Measurements from ENCODE around the gene CCL13.

Gene CCL13

DNA sequence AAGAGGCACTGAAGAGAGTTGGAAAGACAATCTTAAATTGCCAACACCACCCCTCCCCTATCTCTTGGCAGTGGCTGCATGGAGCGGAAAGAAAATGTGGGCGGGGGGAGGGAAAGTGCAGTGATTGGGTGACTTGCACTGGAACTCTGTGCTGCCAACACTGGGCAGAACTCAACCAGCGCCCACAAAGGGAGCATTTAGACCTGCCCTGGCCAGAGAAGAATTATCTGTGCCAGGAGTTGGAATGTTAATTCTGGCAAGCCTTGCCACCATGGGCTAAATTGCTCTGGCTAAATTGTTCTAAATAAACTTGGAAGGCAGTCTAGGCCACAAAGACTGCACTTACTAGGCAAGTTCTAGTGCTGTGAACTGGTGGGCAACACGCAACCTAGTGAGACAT, 6.5 kb upstream of the CCL13 start:
- TF ChIP-seq ZNF274 (IDR thresholded peaks at IDR 0.05; ENCODE audit: low read depth, low read length): no peak
- no peak for TF ChIP-seq YY1 (IDR thresholded peaks at IDR 0.05; ENCODE audit: insufficient read depth, insufficient read length)
- TF ChIP-seq SUZ12 (IDR thresholded peaks at IDR 0.05; ENCODE audit: extremely low read depth, insufficient read depth, insufficient read length): no peak
- Histone ChIP-seq H3K4me3 (ENCODE audit: insufficient read length, low read depth) (no peak overlapping the region), H3K27me3 (ENCODE audit: insufficient read depth, insufficient read length) (no peaks in the 10 kb centered on the region), H3K9me3 (ENCODE audit: insufficient read depth, low read length) (no peaks in the 10 kb centered on the region), H3K36me3 (ENCODE audit: insufficient read depth, insufficient read length, low read length) (no peaks in the 10 kb centered on the region), H3K9ac (ENCODE audit: insufficient read length, low read depth) (no peak overlapping the region), H3K4me1 (ENCODE audit: insufficient read depth, insufficient read length) (no peaks in the 10 kb centered on the region)
- DNase-seq (ENCODE audit: low read depth, low spot score): no peak

- Histone ChIP-seq H3K36me3 (ENCODE audit: insufficient read depth, insufficient read length, low read length) (no peaks in the 10 kb centered on the region), H3K27me3 (ENCODE audit: insufficient read depth, insufficient read length) (no peaks in the 10 kb centered on the region), H3K4me1 (ENCODE audit: insufficient read depth, insufficient read length) (no peaks in the 10 kb centered on the region), H3K9me3 (ENCODE audit: insufficient read depth, low read length) (no peaks in the 10 kb centered on the region), H3K9ac (ENCODE audit: insufficient read length, low read depth) (no peak overlapping the region), H3K4me3 (ENCODE audit: insufficient read length, low read depth) (no peak overlapping the region)
- TF ChIP-seq YY1 (IDR thresholded peaks at IDR 0.05; ENCODE audit: insufficient read depth, insufficient read length): no peak
- no peak for TF ChIP-seq ZNF274 (IDR thresholded peaks at IDR 0.05; ENCODE audit: low read depth, low read length)
- no peak for TF ChIP-seq SUZ12 (IDR thresholded peaks at IDR 0.05; ENCODE audit: extremely low read depth, insufficient read depth, insufficient read length)
- no peak for DNase-seq (ENCODE audit: low read depth, low spot score)
Observed at GRCh38 chr17:34351096-34351495, 5.2 kb upstream of the CCL13 start.

DNA sequence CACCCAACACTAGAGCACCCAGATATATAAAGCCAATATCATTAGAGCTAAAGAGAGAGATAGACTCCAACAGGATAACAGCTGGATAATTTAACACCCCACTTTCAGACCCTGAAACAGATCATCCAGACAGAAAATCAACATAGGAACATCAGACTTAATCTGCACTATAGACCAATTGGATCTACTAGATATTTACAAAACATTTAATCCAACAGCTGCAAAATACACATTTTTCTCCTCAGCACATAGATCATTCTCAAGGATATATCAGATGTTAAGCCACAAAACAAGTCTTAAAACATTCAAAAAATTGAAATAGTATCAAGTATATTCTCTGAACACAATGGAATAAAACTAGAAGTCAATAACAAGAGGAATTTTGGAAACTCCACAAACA, 4.1 kb upstream of the CCL13 start:
- no peak overlapping the region for H3K4me3 ChIP-seq (ENCODE audit: insufficient read length, low read depth)
- H3K4me1 ChIP-seq (ENCODE audit: insufficient read depth, insufficient read length): no peaks in the 10 kb centered on the region
- no peaks in the 10 kb centered on the region for H3K36me3 ChIP-seq (ENCODE audit: insufficient read depth, insufficient read length, low read length)
- no peaks in the 10 kb centered on the region for H3K27me3 ChIP-seq (ENCODE audit: insufficient read depth, insufficient read length)
- TF ChIP-seq YY1 (IDR thresholded peaks at IDR 0.05; ENCODE audit: insufficient read depth, insufficient read length) (no peak), SUZ12 (IDR thresholded peaks at IDR 0.05; ENCODE audit: extremely low read depth, insufficient read depth, insufficient read length) (no peak), ZNF274 (IDR thresholded peaks at IDR 0.05; ENCODE audit: low read depth, low read length) (no peak)
- H3K9ac ChIP-seq (ENCODE audit: insufficient read length, low read depth): no peak overlapping the region
- DNase-seq (ENCODE audit: low read depth, low spot score): no peak
- no peaks in the 10 kb centered on the region for H3K9me3 ChIP-seq (ENCODE audit: insufficient read depth, low read length)

GRCh38 chr17:34354637-34355036, 1.6 kb upstream of the CCL13 start:
- no peak overlapping the region for H3K4me3 ChIP-seq (ENCODE audit: insufficient read length, low read depth)
- H3K27me3 ChIP-seq (ENCODE audit: insufficient read depth, insufficient read length): no peaks in the 10 kb centered on the region
- TF ChIP-seq SUZ12 (IDR thresholded peaks at IDR 0.05; ENCODE audit: extremely low read depth, insufficient read depth, insufficient read length) (no peak), ZNF274 (IDR thresholded peaks at IDR 0.05; ENCODE audit: low read depth, low read length) (no peak), YY1 (IDR thresholded peaks at IDR 0.05; ENCODE audit: insufficient read depth, insufficient read length) (no peak)
- DNase-seq (ENCODE audit: low read depth, low spot score): no peak
- H3K9me3 ChIP-seq (ENCODE audit: insufficient read depth, low read length): no peaks in the 10 kb centered on the region
- H3K9ac ChIP-seq (ENCODE audit: insufficient read length, low read depth): no peak overlapping the region
- H3K4me1 ChIP-seq (ENCODE audit: insufficient read depth, insufficient read length): no peaks in the 10 kb centered on the region
- no peaks in the 10 kb centered on the region for H3K36me3 ChIP-seq (ENCODE audit: insufficient read depth, insufficient read length, low read length)

DNA sequence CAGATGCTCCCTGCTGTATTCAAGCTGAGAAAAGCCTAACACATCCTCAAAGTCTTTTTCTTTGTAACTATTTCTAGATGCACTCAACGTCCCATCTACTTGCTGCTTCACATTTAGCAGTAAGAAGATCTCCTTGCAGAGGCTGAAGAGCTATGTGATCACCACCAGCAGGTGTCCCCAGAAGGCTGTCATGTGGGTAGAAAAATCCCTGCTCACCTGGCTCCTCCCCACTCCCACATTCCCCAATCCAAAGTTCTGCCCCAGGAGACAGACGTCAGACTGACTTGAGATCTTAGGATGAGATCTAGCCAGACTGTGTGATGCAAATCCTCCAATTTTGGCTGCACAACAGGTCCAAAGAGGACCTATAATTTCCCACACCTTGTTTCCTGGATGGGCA, 1.1 kb downstream of the CCL13 start:
- Histone ChIP-seq H3K27me3 (ENCODE audit: insufficient read depth, insufficient read length) (no peaks in the 10 kb centered on the region), H3K36me3 (ENCODE audit: insufficient read depth, insufficient read length, low read length) (no peaks in the 10 kb centered on the region), H3K9me3 (ENCODE audit: insufficient read depth, low read length) (no peaks in the 10 kb centered on the region), H3K4me1 (ENCODE audit: insufficient read depth, insufficient read length) (no peaks in the 10 kb centered on the region), H3K4me3 (ENCODE audit: insufficient read length, low read depth) (no peak overlapping the region), H3K9ac (ENCODE audit: insufficient read length, low read depth) (no peak overlapping the region)
- TF ChIP-seq SUZ12 (IDR thresholded peaks at IDR 0.05; ENCODE audit: extremely low read depth, insufficient read depth, insufficient read length) (no peak), YY1 (IDR thresholded peaks at IDR 0.05; ENCODE audit: insufficient read depth, insufficient read length) (no peak), ZNF274 (IDR thresholded peaks at IDR 0.05; ENCODE audit: low read depth, low read length) (no peak)
- DNase-seq (ENCODE audit: low read depth, low spot score): no peak

GRCh38 chr17:34358631-34359030, 2.4 kb downstream of the CCL13 start:
- no peak for DNase-seq (ENCODE audit: low read depth, low spot score)
- H3K27me3 ChIP-seq (ENCODE audit: insufficient read depth, insufficient read length): no peaks in the 10 kb centered on the region
- H3K9me3 ChIP-seq (ENCODE audit: insufficient read depth, low read length): no peaks in the 10 kb centered on the region
- H3K4me1 ChIP-seq (ENCODE audit: insufficient read depth, insufficient read length): no peaks in the 10 kb centered on the region
- TF ChIP-seq SUZ12 (IDR thresholded peaks at IDR 0.05; ENCODE audit: extremely low read depth, insufficient read depth, insufficient read length): no peak
- no peak for TF ChIP-seq ZNF274 (IDR thresholded peaks at IDR 0.05; ENCODE audit: low read depth, low read length)
- TF ChIP-seq YY1 (IDR thresholded peaks at IDR 0.05; ENCODE audit: insufficient read depth, insufficient read length): no peak
- no peak overlapping the region for H3K9ac ChIP-seq (ENCODE audit: insufficient read length, low read depth)
- H3K4me3 ChIP-seq (ENCODE audit: insufficient read length, low read depth): no peak overlapping the region
- no peaks in the 10 kb centered on the region for H3K36me3 ChIP-seq (ENCODE audit: insufficient read depth, insufficient read length, low read length)

DNA sequence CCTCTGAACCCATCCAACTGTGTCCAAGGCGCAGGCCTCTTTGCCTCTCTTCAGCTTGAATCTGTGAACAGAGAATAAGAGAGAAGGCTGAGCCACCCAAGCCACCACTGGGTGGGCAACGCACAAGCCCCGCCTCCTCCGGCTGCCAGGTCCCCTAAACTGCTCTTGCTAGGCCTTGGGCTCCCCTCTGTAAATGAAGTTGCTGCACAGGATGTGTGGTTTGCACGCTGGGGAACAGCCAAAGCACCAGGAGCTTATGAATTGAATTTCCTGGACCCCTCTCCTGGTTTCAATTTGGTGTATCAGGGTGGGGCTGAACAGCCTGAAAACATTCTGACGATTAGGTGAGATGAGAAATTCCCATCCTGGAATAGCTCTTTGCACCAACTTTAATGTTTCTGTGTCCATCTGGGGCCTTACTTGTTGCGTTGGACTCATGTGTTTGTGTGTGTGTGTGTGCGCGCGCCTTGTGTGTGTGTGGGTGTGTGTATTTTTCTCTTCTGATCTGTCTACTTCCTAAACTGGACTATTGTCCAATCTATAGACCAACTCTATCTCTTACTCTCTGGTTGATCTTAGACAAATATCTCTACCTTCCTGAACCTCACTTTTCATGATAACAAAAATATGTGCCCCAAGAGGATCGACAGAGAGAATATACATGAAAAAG, 4.5 kb downstream of the CCL13 start:
- Histone ChIP-seq H3K4me3 (ENCODE audit: insufficient read length, low read depth) (no peak overlapping the region), H3K36me3 (ENCODE audit: insufficient read depth, insufficient read length, low read length) (no peaks in the 10 kb centered on the region), H3K4me1 (ENCODE audit: insufficient read depth, insufficient read length) (no peaks in the 10 kb centered on the region), H3K9me3 (ENCODE audit: insufficient read depth, low read length) (no peaks in the 10 kb centered on the region), H3K9ac (ENCODE audit: insufficient read length, low read depth) (no peak overlapping the region), H3K27me3 (ENCODE audit: insufficient read depth, insufficient read length) (no peaks in the 10 kb centered on the region)
- no peak for TF ChIP-seq ZNF274 (IDR thresholded peaks at IDR 0.05; ENCODE audit: low read depth, low read length)
- no peak for TF ChIP-seq SUZ12 (IDR thresholded peaks at IDR 0.05; ENCODE audit: extremely low read depth, insufficient read depth, insufficient read length)
- DNase-seq (ENCODE audit: low read depth, low spot score): no peak

Measured in NT2/D1 (cell line).